CD14-positive monocyte (primary cell): Measurements from ENCODE around the gene ADRM1. TPM values are rescaled to one million over a fixed set of nuclear protein-coding genes. Genes with fewer than 3 reads are reported as not detected.

Experiments
- DNase-seq, 3 donors: peaks; one replicate each; pipeline ENCODE4 v3.0.0-alpha.2; 2011 to 2022
- H2AFZ ChIP-seq: 2 replicates; pipeline ENCODE4 v1.6.0; 2012; ENCODE audit warnings: mild to moderate bottlenecking, low read depth, low read length, inconsistent platforms; ENCODE audit not compliant: insufficient read depth, poor library complexity, severe bottlenecking
- H3K27ac ChIP-seq, 2 donors: 1 replicate in 1 of 2; 2 replicates in 1 of 2; pipeline ENCODE4 v1.5.1; 2012 to 2013; ENCODE audit warnings: low read length in 2 of 2, control low read depth in 1 of 2, inconsistent platforms in 1 of 2, low read depth in 1 of 2, mild to moderate bottlenecking in 1 of 2
- H3K27me3 ChIP-seq, 2 donors: one replicate each; pipeline versions ENCODE4 v1.6.0 to v1.6.1; 2011 to 2013; ENCODE audit warnings: low read length in 2 of 2; ENCODE audit not compliant: control insufficient read depth in 2 of 2, insufficient read depth in 2 of 2
- H3K36me3 ChIP-seq, 2 donors: replicated peaks in 1 of 2; 1 replicate in 1 of 2; 2 replicates in 1 of 2; pipeline versions ENCODE4 v1.5.1 to v1.6.1; 2012 to 2013; ENCODE audit warnings: low read length in 2 of 2, control low read depth in 1 of 2, inconsistent platforms in 1 of 2, mild to moderate bottlenecking in 1 of 2; ENCODE audit not compliant: insufficient read depth in 2 of 2, control insufficient read depth in 1 of 2
- H3K4me1 ChIP-seq, 2 donors: 1 replicate in 1 of 2; 2 replicates in 1 of 2; pipeline versions ENCODE4 v1.5.1 to v1.6.1; 2012 to 2013; ENCODE audit warnings: low read length in 2 of 2, control low read depth in 1 of 2, inconsistent platforms in 1 of 2, mild to moderate bottlenecking in 1 of 2, moderate library complexity in 1 of 2; ENCODE audit not compliant: insufficient read depth in 2 of 2, control insufficient read depth in 1 of 2
- H3K4me2 ChIP-seq: replicated peaks from 2 replicates; pipeline ENCODE3; 2012; ENCODE audit warnings: low read length, moderate library complexity, mild to moderate bottlenecking; ENCODE audit not compliant: poor library complexity, severe bottlenecking; ENCODE audit errors: extremely low read depth
- H3K4me3 ChIP-seq, 3 experiments: fragments of 200-600 bp in 1 of 3; sonication (generic) in 1 of 3; replicated peaks in 1 of 3; 1 replicate in 2 of 3; 2 replicates in 1 of 3; pipeline ENCODE4 v1.5.1; 2011 to 2013; ENCODE audit warnings: low read length in 3 of 3, mild to moderate bottlenecking in 3 of 3, control low read depth in 2 of 3, low read depth in 2 of 3, inconsistent platforms in 1 of 3, moderate library complexity in 1 of 3
- H3K79me2 ChIP-seq: 2 replicates; pipeline ENCODE4 v1.6.0; 2012; ENCODE audit warnings: mild to moderate bottlenecking, control low read depth, inconsistent platforms, low read length, moderate library complexity; ENCODE audit not compliant: insufficient read depth
- H3K9ac ChIP-seq: 2 replicates; pipeline ENCODE4 v1.6.0; 2017; ENCODE audit warnings: low read length, mild to moderate bottlenecking; ENCODE audit not compliant: insufficient read depth, poor library complexity, severe bottlenecking
- H3K9me3 ChIP-seq, 2 donors: replicated peaks in 1 of 2; 1 replicate in 1 of 2; 2 replicates in 1 of 2; pipeline versions ENCODE4 v1.5.1 to v1.6.1; 2012 to 2013; ENCODE audit warnings: low read length in 2 of 2, control low read depth in 1 of 2; ENCODE audit not compliant: control insufficient read depth in 1 of 2, insufficient read depth in 1 of 2
- H4K20me1 ChIP-seq: 2 replicates; pipeline ENCODE4 v1.6.0; 2012; ENCODE audit warnings: mild to moderate bottlenecking, low read length, control low read depth, moderate library complexity; ENCODE audit not compliant: insufficient read depth
- H3K27ac Mint-ChIP-seq, 7 donors: one replicate each; pipeline ENCODE4 v1.8.0; 2020; ENCODE audit warnings: mild to moderate bottlenecking in 7 of 7, mixed read lengths in 7 of 7, moderate library complexity in 6 of 7, inconsistent platforms in 2 of 7
- H3K27me3 Mint-ChIP-seq, 3 donors: one replicate each; pipeline ENCODE4 v1.8.0; 2021 to 2022; ENCODE audit warnings: low read depth in 3 of 3, mild to moderate bottlenecking in 3 of 3, mixed read lengths in 3 of 3, moderate library complexity in 3 of 3, inconsistent platforms in 1 of 3
- H3K36me3 Mint-ChIP-seq, 2 donors: one replicate each; pipeline ENCODE4 v1.8.0; 2020; ENCODE audit warnings: mixed read lengths in 2 of 2, inconsistent platforms in 1 of 2, mild to moderate bottlenecking in 1 of 2
- H3K4me1 Mint-ChIP-seq: one replicate; pipeline ENCODE4 v1.8.0; 2020; ENCODE audit warnings: mild to moderate bottlenecking, mixed read lengths
- H3K4me3 Mint-ChIP-seq, 2 donors: one replicate each; pipeline ENCODE4 v1.8.0; 2020; ENCODE audit warnings: mild to moderate bottlenecking in 2 of 2, mixed read lengths in 2 of 2, moderate library complexity in 1 of 2
- H3K9me3 Mint-ChIP-seq, 7 donors: one replicate each; pipeline ENCODE4 v1.8.0; 2020 to 2022; ENCODE audit warnings: mixed read lengths in 7 of 7, mild to moderate bottlenecking in 6 of 7, moderate library complexity in 6 of 7, inconsistent platforms in 2 of 7
- CTCF ChIP-seq: fragments of 200-600 bp; IDR thresholded peaks from one replicate; pipeline ENCODE4 v1.8.0; 2022; ENCODE audit warnings: antibody characterized with exemption, mild to moderate bottlenecking
- WGBS: methylation state at CpG from one replicate; pipeline ENCODE4 v1.1.5; 2013; ENCODE audit warnings: missing lambda C conversion rate; ENCODE audit not compliant: insufficient coverage; 5-methylcytosine and 5-hydroxymethylcytosine counted together
- intact Hi-C, 2 donors: fragments of 100-400 bp; cut with micrococcal nuclease; formaldehyde crosslinking; loops; one replicate each; pipeline versions ENCODE4 v1.15.0 to v1.15.1; 2023
- polyA minus RNA-seq: library from RNA; depleted of rRNA, polyadenylated mRNA; stranded (reverse); fragments of >200 nt; gene quantifications from 2 replicates; pipeline ENCODE4 v1.2.3, GENCODE V29; 2012
- polyA plus RNA-seq, 3 donors: library from polyadenylated mRNA; depleted of rRNA in 1 of 3; unstranded in 2 of 3; stranded (reverse) in 1 of 3; fragments of 300-500 nt in 2 of 3; fragments of >200 nt in 1 of 3; fragmentation: Illumina TruSeq in 2 of 3; gene quantifications; 1 replicate in 2 of 3; 2 replicates in 1 of 3; pipeline ENCODE4 v1.2.3, GENCODE V29; 2012 to 2021
- total RNA-seq, 12 experiments: library from RNA in 1 of 12; stranded (reverse) in 1 of 12; fragments of 120-200 nt in 1 of 12; gene quantifications; one replicate each; pipeline ENCODE4 v1.2.4 and lab custom pipeline; 2013 to 2026; ENCODE audit warnings: mixed read lengths in 6 of 12, inconsistent platforms in 1 of 12

Gene ADRM1
- total RNA-seq (2013): 90.2 TPM
- polyA plus RNA-seq: 10 to 100 TPM; 63.3 to 81.5 (median 72.5) TPM
- 72.5 and 98.8 TPM in 2 replicates for polyA minus RNA-seq
- total RNA-seq (lab: John Stamatoyannopoulos, UW): 31.0 to 108 (median 48.7) reads per million in 11 experiments

GRCh38 chr20:62302341-62303061, at the start of gene ADRM1:
Gene ADRM1 (plus strand): TSS chr20:62302997. CDS start chr20:62303569, 572 bp downstream.
- WGBS: under 1% methylated on average over 76 of the region's 81 CpGs

More at GRCh38 chr20:62302341-62303061, at the start of gene ADRM1:
- H3K27me3 Mint-ChIP-seq: peaks cover 0 to 4% (median 3%) of the 10 kb centered on the region in 3 donors
- intact Hi-C loops: loop anchor here (1.0 to 10.0 kb wide), 9 partner anchors 65 to 632 kb away; partner anchors contain the start of genes GID8 (in 1 of the 2), LSM14B (in 1 of the 2), MTG2 (in 1 of the 2) and OGFR (in 1 of the 2)
- peak; percentile 95 to 96 (median 95) for DNase-seq
- Histone ChIP-seq H2AFZ (peak within 1 kb of the TSS; percentile 91), H3K4me3 (peak within 1 kb of the TSS; percentile 72 to 96 (median 85)), H3K4me2 (peak within 1 kb of the TSS; percentile 87), H3K9ac (peak within 1 kb of the TSS; percentile 97), H4K20me1 (peaks cover 42% of the 10 kb centered on the region), H3K36me3 (peaks cover 31 to 34% of the 10 kb centered on the region in 2 donors), H3K27me3 (no peaks in the 10 kb centered on the region), H3K79me2 (peaks cover 33% of the 10 kb centered on the region), H3K27ac (peak within 1 kb of the TSS; percentile 96 to 98), H3K9me3 (no peaks in the 10 kb centered on the region), H3K4me1 (peaks cover 17 to 18% of the 10 kb centered on the region in 2 donors)
- H3K27ac Mint-ChIP-seq: peak within 1 kb of the TSS; percentile 93 to 99 (median 98)
- H3K4me1 Mint-ChIP-seq: peaks cover 26% of the 10 kb centered on the region
- peak; percentile 80 for TF ChIP-seq CTCF
- peak within 1 kb of the TSS; percentile 90 to 95 for H3K4me3 Mint-ChIP-seq
- no peaks in the 10 kb centered on the region for H3K9me3 Mint-ChIP-seq
- H3K36me3 Mint-ChIP-seq: peaks cover 29 to 47% of the 10 kb centered on the region in 2 donors
